GM21360 (cell line): Measurements from ENCODE around the gene CRELD1.

Experiments
- ATAC-seq: cut with Tn5 transposase; IDR thresholded peaks from one replicate; pipeline ENCODE4 v1.9.1; 2021; ENCODE audit warnings: mild to moderate bottlenecking, moderate library complexity; ENCODE audit not compliant: unreplicated experiment

Gene CRELD1

DNA sequence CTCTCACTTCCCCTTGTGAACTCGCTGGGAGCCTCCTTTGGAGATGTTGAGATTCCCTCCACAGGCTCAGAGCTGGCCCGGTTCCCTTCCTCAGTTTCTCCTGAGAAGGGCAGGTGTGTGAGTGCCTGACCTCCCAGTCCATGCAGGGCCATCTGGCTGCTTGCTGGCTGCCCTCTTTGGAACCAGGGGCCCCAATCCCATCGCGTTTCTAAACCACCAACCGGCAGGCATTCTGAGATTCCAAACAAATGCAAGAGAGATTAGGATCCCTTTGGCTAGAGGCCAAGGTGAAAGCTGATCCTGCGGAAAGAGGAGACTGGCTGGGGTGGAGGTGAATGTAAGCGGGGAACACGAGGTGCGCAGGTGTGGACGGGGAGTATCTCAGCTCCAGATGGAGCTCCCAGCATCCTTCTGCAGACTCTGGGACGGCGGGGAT lies 21.5 kb downstream of the CRELD1 start:
- ATAC-seq: no peak

DNA sequence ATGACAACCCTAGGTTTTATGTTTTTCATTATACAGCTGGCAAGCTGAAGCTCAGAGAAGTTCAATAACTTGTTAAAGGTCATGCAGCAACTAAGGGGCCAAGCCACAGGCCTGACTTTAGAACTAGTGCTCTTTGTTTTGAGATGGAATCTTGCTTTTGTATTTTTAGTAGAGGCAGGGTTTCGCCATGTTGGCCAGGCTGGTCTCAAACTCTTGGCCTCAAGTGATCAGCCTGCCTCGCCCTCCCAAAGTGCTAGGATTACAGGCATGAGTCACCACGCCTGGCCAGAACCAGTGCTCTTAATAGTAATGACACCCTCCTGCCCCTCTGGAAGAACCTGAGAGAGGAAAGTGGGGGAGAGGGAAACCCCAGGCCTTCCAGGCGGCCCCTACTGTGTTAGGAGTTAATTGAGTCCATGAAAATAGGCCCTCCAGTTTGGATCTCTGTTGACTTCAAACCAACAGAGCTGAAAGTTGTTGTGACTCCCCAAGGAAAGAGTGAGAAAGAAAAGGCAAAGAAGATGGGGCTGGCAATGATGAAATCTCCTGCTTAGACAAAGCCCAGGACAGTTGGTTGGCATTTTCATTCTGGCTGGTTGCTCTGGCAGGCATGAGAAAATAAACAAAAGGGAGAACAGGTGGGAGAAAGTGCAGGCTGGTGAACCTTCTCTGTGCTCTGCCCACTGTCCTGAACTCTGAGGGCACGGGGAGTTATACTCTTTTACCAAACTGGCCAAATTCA lies 22.1 kb downstream of the CRELD1 start:
- no peak for ATAC-seq

DNA sequence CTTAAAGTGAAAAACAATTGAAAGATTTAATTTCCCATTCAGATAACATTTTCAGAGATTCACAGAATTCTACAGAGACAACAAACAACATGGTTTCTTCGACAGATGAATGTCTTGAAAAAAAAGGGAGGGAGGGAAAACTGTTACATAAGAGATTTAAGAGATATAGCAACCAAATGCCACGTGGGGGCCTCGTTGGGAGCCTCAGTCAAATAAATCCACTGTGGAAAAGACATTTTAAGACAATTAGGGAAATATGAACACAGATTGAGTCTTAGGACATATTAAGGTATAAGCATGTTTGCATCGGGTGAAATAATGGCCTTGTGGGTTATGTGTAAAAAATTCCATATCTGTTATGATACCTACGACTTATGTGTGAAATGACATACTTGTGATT lies 23.6 kb downstream of the CRELD1 start:
- ATAC-seq: no peak

DNA sequence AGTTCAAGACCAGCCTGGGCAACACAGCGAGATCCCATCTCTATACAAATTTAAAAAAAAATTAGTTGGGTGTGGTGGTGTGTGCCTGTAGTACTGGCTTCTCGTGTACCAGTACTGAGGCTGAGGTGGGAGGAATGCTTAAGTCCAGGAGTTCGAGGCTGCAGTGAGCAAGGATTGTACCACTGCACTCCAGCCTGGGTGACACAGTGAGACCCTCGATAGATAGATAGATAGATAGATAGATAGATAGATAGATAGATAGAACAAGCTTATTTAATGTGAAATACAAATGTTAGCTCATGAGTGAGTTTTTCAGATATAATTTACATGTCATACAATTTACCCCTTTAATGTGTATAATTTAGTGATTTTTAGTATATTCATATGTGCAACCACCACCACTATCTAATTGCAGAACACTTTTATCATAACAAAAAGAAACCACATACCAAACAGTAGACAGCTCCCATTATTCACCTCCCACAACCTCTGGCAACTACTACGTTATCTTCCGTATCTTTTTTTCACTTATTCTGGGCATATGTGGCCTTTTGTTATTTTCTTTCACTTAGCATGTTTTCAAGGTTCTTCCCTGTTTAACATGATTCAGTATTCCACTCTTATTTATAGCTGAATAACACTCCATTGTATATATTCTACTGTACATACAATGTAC lies 31.7 kb downstream of the CRELD1 start:
- no peak for ATAC-seq

DNA sequence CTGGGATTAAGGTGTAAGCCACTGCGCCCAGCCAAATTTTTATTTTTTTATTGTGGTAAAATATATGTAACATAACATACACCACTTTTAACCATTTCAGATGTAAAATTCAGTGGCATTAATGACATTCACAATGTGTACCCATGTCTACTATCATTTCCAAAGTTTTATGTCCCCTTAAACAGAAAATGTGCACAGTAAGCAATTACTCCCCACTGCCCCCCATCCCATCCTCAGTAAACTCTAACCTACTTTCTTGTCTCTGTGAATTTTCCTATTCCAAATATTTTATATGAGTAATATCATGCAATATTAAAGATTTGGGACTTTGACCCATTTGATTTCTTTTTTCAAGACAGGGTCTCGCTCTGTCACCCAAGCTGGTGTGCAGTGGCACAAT lies 33.2 kb downstream of the CRELD1 start:
- no peak for ATAC-seq

DNA sequence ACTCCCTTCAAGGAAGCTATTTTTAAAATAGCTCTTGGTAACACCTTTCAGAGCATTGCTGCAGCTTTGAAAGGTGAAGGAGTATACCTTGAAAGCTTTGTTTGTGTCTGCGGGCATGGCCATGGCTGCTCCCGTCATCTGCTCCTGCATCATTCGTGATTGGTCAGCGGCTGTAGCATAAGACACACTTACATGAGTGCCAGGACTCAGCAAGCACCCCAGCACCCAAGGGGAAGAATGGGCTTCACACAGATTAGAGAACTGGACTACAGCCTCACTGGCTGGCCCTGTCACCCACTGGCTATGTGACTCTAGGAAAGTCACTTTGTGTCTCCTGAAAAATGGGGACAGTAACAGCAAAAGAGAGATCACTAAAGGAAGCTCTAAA lies 36.0 kb downstream of the CRELD1 start:
- no peak for ATAC-seq

DNA sequence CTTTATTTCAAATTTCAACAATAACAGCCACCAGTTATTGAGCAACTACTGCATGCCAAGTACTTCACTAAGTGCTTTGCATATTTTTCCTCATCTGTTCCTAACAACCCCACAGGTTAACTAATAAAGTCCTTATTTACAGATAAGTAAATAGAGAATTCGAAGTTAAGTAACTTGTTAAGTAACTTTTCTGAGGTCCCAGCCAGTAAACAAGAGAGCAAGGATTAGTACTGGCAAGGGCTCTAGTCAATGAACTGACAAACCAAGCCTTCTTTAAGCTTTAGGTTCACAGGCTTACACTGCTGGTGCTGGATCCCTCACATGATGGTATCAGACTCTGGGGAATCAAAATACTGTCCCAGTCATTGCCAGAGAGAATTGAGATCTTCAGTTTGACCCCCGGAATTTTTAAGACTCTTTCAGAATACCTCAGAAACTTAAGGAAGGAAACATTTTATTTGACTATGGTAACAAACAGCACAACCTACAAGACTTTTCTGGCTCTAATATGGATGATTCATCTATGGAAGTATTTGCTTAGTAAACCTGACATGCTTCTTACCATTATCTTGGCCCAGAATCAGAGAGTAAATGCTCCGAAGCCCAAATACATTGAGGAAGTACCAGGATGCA lies 36.5 kb downstream of the CRELD1 start:
- no peak for ATAC-seq

DNA sequence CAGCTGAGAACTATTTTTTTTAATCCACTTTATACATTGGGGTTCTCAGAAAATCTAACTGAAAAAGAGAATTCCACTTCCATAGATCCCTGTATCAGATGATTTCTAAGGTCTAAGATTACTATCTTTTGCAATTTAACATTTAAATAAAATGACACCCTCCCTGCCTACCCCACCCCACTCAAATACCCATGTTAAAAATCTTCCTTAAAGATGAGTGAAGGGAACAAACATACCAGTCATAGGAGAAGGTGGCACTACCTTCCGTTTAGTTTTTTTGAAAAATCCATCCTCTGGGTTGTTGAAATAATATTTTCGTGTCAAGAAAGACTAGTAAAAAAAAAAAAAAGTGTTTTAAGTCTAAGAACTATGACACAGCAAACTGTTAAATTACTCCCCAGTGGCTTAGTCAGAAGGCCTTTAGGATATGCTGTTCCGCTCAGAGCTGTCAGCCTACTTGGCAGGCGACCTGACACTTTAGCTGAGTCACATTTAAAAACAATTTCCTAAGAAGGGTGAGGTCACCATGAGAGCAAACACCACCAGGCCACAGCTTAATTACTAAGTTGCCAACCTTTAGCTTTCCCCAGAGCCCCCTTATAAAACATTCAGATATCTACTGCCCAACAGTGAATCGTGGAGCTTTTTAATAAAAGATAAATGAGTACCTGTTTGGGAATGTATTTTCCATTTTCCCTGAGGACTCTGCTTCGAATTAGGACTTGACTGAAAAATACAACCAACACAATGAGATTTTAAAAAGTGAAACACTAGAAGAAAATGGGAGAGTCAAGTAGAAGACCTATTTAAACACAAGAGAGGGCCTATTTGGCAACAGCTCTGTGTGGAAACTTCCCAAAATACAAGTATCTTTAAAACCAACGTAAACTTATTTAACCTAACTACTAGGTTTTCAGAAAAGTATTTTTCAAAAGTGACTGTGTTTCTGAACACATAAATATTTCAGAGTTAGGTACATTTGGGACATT lies 43.4 kb downstream of the CRELD1 start:
- ATAC-seq: no peak

DNA sequence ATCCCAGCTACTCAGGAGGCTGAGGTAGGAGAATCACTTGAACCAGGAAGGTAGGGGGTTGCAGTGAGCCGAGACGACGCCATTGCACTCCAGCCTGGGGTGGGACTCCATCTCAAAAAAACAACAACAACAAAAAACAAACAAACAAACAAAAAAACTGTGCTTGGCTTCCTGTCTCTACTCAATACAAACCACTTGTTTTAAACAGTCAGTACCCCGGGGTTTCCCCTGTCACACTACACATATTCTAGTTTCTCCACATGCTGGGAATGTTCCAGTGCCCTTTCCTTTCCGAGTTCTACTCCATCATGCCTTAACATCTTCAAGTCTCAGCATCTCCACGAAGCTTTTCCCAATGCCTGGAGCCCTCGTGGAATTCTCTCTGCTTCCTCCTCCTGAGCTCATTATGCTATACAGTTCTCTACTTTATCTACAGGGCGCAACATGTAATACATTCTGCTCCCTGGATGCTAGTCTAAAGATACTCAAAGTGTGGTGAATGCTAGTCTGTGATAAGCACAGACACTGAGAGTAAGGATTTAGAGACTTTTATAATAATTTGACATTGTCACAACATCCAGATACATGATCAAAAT lies 45.2 kb downstream of the CRELD1 start:
- ATAC-seq: no peak

DNA sequence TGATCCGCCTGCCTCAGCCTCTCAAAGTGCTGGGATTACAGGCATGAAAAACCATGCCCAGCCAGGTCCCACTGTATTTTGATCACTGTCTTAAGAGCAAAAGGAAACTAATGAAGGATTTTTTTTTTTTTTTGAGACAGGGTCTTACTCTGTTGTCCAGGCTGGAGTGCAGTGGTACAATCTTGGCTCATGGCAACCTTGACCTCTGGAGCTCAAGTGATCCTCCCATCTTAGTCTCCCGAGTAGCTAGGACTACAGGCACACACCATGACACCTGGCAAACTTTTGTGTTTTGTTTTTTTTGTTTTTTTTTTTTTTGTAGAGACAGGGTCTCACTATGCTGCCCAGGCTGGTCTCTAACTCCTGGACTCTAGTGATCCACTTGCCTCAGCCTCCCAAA lies 46.6 kb downstream of the CRELD1 start:
- ATAC-seq: no peak

DNA sequence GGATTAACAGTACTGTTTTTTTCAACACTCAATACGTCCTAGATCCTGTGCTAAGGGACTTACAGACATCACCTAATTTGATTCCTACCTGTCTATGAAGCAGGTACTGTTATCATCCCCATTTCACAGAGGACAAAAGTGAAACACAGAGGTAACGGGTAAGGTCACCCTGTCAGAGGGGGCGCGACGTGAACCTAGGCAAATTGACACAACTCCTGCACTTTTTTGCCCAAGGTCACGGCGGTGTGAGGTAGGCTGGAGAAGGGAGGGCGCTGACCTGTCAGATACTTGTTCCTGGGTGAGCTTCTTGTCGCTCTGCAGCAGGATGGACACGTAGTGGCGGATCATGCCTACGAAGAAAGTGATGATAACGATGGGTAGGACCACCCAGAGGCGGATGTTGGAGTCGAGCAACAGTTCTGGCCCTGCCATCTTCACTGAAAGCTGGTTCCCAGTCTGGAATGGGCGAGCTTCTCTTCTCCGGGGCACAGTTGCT lies 52.6 kb downstream of the CRELD1 start:
- ATAC-seq: peak; percentile 26

DNA sequence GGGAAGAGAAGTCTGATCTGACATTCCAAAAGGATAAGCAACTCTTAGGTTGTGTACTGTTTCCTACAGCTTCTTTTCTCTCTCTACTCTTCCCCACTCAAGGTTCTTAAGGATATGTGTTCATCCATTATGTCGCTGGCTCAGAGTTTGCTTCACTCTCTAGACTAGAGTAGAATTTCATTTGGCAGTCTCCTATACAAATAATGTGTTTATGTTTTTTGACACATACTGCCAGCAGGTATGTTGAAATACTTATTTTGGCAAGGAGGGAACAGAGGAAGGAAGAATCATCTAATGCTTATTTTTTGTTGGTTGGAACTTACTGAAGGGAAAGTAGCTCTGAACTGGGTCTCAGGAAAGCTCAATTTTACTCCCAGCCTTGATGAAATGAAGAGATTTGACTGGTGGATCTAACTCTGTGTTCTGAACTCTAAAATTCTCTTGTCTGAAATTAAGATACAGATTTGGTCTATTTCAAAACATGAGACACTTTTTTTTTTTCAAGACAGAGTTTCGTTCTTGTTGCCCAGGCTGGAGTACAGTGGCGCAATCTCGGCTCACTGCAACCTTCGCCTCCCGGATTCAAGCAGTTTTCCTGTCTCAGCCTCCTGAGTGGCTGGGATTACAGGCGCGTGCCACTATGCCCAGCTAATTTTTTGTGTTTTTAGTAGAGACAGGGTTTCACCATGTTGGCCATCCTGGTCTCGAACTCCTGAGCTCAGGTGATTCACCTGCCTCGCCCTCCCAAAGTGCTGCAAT lies 60.6 kb downstream of the CRELD1 start:
- no peak for ATAC-seq
